CD4-positive, alpha-beta T cell treated with Interleukin-6 at 100 ng/mL for 8 hours (primary cell): ENCODE results near the gene AMIGO1.

Source experiments
- DNase-seq: peaks from one replicate; pipeline ENCODE4 v3.0.0-alpha.2; 2020; ENCODE audit warnings: mixed read lengths, low spot score

Gene AMIGO1, protein sequence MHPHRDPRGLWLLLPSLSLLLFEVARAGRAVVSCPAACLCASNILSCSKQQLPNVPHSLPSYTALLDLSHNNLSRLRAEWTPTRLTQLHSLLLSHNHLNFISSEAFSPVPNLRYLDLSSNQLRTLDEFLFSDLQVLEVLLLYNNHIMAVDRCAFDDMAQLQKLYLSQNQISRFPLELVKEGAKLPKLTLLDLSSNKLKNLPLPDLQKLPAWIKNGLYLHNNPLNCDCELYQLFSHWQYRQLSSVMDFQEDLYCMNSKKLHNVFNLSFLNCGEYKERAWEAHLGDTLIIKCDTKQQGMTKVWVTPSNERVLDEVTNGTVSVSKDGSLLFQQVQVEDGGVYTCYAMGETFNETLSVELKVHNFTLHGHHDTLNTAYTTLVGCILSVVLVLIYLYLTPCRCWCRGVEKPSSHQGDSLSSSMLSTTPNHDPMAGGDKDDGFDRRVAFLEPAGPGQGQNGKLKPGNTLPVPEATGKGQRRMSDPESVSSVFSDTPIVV

DNA sequence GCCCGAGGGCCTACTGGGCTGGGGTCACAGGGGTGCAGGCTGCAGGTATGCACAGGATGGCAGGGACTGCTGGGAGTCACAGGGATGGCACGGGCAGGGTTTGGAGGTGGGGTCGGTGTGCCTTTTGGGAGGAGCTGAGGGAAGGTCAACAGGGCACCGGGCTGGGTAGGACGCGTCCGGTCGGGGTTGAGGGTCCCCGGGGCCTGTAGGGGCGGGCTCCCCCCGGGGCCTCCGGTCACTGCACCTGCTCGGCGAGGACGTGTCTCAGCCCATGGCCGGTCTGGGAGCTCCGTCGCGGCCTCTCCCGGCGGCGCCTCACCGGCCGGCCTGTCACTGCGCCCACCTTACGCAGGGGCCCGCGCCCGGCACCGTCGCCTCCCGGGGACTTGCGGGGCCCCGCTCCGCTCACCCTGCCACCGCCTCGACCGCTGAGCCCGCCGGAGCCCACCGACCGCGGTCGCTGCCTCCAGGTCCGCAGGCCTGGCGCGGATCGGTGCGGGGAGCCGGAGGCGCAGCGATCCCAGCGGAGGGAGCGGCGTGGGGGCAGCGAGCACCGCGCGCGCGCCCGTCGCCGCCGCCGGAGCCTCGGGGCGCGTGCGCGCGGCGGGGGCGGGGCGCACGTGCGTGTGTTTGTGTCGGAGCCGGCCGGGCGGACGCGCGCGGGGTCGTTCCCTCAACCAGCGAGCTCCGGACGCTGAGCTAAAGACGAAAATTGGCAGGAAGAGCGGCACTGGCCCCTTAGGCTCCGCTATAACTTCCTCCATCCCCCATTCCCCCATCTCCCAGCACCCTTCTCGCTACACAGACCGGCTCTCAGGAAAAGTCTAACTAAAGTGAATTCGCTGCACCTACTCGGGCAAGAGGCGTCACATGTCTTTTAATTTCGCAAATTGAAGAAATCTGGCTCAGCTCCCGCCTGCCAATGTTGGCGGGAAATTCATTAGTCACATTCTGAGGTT is at the start of gene AMIGO1:
AMIGO1 (minus strand) TSS at position 552 of the 959 bp plus-strand sequence. CDS start 815 bp downstream, outside the sequence.
- peak; percentile 59 for DNase-seq

DNA sequence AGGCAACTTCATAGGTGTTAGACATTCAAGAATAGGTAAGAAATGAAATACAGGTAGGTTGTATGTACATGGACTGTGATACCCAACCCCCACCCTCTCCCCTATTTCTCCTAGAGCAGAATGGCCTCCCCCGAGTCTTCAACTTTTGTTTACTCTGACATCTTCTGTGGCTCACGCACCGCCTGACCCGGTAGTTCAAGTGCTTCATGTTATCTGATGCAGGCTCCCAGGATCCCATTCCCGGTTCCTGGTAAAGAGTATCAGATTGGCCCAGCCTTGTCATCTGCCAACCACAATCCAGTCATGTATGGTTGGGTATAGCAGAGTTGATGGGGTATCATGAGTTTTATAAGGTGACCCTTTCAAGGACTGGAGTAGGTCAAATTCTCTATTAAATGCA is 48.0 kb upstream of the AMIGO1 start:
- no peak for DNase-seq

DNA sequence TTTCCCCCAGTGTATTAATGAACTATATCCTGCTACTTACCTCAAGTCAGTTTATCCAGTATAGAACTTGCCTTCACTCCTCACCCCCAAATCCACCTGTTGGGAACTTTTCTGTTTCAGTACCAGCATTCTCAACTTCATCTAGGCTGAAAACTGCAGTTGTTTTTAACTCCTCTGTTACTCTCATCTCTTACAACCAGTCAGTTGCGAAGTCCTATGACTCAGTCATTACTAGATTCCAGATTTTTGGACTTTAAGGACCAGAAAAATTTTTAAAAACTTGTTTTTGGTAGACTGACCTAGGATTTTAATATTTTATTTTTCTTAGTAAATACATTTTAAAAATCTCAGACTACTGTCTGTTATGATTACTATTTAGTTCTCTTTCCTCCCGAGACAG is 47.0 kb upstream of the AMIGO1 start:
- DNase-seq = no peak

DNA sequence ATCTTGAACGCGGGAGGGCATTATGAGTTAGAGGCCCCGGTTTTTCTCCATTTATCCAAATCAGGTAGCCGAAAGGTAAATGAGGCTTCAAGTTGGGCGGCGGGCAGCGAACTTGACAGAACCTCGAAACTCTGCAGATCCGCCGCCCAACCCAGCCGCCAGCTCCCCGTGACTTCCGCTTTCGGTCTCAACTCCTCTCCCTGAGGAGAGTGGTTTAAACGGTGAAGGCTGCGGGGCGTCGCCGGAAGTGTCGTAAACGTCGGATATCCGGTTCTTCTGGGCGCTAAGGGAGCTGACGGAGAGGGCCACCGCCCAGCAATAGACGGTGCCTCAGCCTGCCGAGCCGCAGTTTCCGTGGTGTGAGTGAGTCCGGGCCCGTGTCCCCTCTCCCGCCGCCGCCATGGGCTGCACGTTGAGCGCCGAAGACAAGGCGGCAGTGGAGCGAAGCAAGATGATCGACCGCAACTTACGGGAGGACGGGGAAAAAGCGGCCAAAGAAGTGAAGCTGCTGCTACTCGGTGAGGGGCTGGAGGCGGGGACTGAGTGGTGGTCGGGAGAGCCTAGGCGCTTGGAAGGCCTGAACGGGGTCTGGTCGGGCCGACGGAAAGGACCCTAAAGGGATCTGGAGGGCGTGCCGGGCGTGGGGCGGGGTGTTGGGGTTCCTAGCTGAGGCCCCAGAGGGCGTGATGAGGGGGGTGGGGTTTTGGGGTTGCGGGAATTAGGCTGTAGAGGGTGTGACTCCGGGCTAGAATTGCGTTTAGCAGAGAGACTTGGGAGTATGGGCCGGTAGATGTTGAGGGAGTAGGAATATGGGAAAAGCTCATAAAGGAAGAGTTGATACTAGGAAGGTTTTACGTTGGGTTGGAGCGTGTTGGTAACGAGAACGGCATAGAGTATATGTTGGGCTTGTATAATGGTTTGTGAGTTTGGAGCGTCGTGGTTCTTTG is 39.1 kb upstream of the AMIGO1 start, which contains the start of gene GNAI3:
GNAI3 (plus strand) TSS at position 295 of the 947 bp plus-strand sequence; CDS start at position 401, 106 bp downstream.
- peak; percentile 94 for DNase-seq

DNA sequence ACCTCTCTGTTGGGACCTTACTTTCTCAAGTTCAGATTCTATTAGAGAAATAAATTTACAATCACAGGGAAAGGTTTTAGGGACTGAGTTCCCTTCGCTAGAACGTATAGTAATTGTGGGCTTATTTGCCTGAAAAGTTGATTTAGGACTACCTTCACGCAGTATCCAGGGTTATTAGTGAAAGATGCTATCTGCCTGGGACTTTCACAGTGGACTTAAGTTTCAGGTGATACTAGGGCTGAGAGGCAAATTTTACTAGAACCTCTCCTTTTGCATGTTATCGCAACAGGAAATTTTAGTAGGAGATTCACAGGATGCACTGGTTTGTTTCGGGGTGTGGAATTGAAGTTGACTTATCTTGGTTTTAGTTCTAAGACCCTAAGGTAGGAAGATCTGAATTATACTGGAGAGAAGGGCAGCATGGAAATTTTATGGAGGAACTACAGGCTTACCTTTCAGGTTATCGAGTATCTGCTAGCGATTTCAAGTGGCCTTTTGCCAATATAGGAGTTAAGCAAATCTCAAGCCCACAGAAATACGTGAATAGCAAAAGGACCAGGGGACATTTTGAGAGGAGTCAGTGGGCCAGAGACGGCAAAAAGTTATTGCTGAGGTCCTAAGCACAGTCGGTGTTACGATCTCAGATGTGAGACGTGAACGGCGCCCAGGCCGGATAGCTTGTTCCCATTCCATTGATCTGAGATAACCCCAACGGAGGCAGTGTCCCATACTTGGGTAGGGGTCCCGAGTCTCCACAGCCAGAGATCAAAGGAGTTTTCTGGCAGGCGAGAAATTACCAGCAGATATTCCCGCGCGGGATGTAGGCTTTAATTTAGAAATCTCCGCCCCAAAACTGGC is 38.2 kb upstream of the AMIGO1 start:
- DNase-seq = no peak

DNA sequence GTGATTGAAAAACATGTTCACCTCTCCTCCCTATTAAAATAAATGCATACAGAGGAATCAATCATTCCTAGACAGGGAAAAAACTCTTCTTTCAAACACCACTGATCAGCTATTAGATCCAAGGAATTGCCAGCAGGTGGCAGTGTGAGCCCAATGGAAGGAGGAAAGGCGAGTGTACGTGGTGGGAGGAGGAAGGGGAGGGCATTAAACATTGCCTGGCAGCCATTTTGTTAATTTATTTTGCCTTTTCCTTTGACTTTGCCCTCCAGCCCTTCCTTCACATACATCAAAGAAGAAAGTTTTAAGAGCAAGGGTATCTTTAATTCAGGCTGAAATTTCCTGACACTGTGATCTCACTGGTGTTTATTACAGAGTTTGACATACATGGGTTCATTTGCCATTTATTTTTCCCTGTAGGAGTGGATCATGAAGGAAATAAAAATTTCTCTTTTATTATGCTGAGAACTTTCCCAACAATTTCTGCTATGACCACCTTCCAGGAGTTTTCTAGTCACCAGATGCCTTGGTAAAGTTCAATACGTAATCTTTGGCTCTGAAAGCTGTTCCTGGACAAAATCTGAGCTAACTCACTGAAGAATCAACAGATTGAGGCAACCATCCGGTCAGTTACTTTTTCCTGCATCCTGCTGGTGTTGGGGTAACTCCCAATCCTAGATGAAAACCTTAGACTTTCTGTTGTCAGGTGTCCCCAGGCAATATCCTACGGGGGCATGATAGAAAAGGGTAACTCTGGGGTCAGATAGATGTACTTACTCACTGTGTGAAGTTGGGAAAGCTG is 37.0 kb upstream of the AMIGO1 start:
- DNase-seq = peak; percentile 88

DNA sequence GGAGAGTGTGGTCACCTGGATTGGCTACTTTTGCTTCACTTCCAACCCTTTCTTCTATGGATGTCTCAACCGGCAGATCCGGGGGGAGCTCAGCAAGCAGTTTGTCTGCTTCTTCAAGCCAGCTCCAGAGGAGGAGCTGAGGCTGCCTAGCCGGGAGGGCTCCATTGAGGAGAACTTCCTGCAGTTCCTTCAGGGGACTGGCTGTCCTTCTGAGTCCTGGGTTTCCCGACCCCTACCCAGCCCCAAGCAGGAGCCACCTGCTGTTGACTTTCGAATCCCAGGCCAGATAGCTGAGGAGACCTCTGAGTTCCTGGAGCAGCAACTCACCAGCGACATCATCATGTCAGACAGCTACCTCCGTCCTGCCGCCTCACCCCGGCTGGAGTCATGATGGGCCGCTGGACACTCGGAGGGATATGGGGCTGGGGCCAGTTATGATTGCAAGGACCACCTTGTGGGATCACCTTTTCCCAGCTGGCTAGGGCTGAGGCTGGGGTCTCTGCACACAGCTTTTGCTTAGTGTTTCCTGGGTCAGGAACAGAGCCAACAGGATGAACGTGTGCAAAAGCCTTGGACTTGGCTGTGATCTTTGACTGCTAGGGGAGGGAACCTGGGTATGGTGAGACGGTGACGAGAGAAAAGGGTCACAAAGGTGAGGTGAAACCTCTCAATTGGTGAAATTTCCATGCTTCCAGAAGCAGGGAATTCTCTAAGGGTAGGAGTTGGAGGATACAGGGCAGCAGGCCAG is 34.6 kb upstream of the AMIGO1 start:
- no peak for DNase-seq

DNA sequence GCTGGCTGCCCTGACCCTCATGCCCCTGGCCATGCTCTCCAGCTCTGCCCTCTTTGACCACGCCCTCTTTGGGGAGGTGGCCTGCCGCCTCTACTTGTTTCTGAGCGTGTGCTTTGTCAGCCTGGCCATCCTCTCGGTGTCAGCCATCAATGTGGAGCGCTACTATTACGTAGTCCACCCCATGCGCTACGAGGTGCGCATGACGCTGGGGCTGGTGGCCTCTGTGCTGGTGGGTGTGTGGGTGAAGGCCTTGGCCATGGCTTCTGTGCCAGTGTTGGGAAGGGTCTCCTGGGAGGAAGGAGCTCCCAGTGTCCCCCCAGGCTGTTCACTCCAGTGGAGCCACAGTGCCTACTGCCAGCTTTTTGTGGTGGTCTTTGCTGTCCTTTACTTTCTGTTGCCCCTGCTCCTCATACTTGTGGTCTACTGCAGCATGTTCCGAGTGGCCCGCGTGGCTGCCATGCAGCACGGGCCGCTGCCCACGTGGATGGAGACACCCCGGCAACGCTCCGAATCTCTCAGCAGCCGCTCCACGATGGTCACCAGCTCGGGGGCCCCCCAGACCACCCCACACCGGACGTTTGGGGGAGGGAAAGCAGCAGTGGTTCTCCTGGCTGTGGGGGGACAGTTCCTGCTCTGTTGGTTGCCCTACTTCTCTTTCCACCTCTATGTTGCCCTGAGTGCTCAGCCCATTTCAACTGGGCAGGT is 33.9 kb upstream of the AMIGO1 start:
- DNase-seq = no peak

DNA sequence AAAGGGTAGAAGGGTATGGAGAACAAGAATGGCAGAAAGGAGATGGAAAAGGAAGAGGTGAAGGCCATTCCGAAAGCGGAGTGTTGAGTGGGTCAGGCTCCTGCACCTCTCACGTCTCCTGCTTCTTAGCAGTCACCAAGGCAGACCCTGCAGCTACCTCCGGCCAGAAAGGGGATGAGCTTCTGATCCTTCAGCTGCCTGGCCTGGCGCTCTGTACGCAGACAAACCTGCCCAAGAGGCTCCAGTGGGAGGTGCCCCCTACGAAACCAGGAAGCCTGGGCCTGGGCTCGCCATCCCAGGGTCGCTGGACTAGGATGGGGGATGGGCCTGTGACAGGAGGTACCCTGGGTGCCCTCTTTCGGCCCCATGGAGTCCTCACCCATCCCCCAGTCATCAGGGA is 33.1 kb upstream of the AMIGO1 start:
- no peak for DNase-seq

DNA sequence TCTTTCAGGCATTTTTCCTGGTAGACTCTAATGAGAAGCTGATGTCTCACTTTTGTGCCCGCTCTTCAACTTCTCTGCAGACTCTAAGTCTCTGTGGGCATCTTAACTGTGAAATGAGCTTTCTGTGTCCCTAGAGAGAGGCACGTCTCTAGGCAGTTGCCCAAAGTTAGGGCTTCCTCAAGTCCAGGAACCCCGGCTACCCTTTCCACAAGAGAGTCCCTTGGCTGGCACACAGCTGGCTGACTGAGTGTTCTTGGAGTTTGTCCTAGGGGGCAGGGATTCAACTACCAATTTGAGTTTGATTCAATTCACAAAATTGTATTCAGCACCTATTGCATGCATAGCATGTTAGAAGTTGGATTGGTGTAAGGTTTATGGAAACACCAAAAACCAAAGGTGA is 31.6 kb upstream of the AMIGO1 start:
- no peak for DNase-seq

DNA sequence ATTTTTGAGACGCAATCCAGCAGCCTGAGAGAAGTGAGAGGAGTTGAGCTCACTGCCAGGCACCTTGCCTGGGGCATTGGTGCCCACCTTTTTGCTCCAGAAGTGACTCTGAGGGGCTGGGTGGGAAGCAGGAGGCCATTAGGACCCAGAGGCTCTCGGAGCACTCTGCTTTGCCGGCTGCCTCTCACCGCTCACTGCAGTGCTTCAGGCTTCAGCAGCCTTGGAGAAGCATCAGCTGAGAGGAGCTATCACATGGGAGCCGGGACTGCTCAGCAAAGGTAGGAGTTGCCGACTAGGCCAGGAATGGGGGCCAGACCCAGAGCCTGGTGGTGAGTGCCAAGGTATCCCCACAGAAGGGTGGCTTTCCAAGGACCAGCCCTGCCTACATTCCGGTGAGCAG is 30.1 kb upstream of the AMIGO1 start, which contains the start of gene GPR61:
GPR61 (plus strand) TSS at position 197 of the 400 bp plus-strand sequence. CDS start 3,151 bp downstream, outside the sequence.
- no peak for DNase-seq

DNA sequence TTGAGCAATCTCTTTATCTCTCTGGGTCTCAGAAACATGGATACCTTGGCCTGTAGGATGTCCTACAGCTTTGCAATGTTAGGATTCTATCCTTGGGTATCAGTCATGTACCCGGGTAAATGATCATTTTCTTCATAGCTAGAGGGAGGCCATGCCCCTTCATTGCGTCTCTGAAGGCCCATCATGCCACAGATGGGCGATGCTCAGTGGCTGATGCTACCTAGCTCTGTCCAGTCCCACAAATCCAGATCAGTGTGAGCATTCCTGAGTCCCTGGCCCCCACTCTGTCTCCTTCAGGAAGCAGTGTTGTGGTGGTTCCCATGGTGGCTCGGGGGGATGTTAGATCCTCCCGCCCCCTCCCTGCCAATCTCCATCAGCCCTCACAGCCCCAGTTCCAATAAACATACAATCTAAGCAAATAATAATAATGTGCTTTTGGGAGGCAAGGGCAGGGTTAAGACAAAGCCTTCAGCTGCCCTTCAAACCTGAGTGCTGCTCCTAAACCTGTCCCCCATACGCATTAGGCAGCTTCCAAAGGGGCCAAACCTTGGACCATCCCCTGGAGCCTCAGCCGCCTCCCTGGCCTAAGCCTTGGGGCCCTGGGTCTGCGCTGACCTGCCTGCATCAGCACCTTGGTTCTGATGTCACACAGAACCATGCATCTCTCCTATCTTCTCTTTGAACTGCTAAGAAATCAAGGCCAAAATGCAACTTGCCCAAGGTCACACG is 29.5 kb upstream of the AMIGO1 start:
- DNase-seq = no peak

DNA sequence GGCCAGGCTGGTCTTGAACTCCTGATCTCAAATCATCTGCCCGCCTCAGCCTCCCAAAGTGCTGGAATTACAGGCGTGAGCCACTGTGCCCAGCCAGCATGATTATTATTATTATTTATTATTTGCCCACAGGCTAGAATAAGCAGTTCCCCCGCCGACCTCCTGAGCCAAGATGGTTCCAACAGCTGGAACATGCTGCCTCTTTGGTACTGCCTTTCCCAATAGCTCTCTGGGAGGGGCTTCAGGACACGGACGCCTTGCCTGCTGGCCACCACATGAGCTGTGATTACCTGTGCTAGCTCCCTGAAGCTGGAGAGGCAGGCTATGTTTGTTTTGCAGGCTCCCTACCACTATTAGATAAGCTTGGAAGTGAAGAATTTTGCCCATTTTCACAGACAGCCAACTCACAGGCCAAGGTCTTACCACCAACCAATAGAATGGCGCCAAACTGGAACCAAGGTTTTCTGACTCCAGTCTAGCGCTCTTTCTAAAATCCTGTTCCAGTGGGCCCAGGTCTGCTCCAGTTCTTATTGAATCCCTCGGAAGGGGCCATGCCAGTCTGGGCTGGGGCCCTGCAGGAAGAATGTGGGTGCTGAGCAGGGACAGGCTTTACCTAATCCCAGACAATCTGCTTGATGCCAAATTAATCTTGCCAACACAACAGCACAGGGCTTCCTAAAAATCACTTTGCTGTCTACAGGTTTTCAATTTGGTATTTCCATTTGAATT is 28.1 kb upstream of the AMIGO1 start:
- DNase-seq = no peak

DNA sequence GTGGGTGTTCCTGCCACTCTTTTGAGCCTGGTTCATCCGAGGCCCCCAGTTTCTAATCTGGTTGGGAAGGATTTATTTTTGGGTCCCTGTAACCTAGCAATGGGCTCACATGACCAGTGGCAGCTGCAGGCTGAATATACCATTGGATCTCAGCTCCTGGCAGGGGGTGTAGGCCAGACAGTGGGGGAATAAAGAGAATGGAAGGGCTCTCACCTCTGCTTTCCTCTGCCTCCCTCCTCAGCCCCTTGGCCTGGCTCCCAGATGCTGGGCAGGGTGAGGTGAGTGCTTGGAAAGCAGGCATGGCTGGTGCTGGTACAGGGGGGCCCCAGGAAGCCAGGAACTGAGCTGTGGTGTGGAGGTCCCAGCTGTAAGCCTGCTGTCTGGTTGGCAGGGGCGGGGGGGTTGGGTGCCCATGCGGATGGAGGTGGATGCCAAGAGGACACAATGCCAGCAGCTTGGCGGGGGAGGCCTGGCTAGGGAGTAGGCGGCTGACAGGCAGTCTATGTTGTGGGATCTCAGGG is 26.5 kb upstream of the AMIGO1 start:
- no peak for DNase-seq

DNA sequence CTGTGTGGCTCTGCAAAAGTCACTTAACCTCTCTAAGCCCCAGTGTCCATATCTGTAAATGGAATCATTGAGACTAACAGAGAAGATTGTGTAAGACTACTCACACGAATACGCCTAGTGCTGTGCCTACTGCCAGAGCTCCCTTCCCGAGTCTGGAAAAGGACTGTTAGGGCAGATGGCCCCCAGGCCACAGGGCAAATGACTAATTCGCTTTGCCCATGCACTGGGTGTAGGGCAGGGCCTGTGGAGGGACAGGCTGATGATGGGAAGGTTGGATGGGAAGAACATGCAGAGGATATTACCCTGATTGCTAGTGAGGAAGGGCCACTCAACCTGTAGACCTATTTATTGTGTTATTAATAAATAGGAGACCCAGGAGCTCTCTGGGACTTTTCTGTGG is 26.0 kb upstream of the AMIGO1 start:
- DNase-seq = no peak

DNA sequence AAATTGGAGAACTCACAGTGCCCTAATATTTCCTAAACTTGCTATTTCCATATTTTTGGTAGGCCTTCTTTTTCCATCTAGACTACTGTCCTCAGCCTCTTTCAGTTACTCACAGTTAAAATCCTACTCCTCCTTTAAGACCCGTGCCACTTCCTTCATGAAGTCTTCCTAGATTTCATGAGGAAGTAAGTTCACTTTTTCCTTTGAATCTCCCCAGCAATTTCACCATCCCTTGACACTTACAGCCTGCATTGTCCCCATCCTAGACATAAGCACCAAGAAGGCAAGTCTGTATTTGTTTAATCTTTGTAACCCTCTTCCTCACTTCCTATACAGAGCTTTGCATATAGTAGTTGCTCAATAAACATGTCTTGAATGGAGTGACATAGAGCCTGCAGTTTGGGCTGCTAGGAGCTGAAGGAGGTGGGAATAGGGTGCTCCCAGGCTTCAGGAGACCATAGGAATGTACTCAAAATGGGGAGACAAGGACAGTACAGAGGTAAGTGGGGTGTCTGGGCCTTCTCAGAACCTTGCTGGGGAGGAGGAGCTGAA is 24.9 kb upstream of the AMIGO1 start:
- DNase-seq = no peak
